Ovary (tissue), 3 donors: ENCODE results near the gene SCO2.

Experiments
- POLR2A ChIP-seq: fragments of 450-650 bp; IDR thresholded peaks from one replicate; pipeline ENCODE4 v1.6.1; 2017; ENCODE audit warnings: antibody characterized with exemption, mild to moderate bottlenecking, moderate library complexity
- TF ChIP-seq, protein P1 (sequence below), 3 donors: fragments of 450-650 bp in 2 of 3; fragments of 200-600 bp in 1 of 3; IDR thresholded peaks; one replicate each; pipeline versions ENCODE4 v1.5.1 to v1.8.0; 2016 to 2022; ENCODE audit warnings: antibody characterized with exemption in 3 of 3, mild to moderate bottlenecking in 1 of 3
- donor health status: DM: no; HTN: no; CAD: no.

GRCh38 chr22:50488006-50488677 is 37.3 kb downstream of the SCO2 start:
- TF ChIP-seq, protein P1, sequence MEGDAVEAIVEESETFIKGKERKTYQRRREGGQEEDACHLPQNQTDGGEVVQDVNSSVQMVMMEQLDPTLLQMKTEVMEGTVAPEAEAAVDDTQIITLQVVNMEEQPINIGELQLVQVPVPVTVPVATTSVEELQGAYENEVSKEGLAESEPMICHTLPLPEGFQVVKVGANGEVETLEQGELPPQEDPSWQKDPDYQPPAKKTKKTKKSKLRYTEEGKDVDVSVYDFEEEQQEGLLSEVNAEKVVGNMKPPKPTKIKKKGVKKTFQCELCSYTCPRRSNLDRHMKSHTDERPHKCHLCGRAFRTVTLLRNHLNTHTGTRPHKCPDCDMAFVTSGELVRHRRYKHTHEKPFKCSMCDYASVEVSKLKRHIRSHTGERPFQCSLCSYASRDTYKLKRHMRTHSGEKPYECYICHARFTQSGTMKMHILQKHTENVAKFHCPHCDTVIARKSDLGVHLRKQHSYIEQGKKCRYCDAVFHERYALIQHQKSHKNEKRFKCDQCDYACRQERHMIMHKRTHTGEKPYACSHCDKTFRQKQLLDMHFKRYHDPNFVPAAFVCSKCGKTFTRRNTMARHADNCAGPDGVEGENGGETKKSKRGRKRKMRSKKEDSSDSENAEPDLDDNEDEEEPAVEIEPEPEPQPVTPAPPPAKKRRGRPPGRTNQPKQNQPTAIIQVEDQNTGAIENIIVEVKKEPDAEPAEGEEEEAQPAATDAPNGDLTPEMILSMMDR (IDR thresholded peaks at IDR 0.05): no peak
- no peak for TF ChIP-seq POLR2A
